GM19328 (cell line): Measurements from ENCODE around the gene DACH2.

Experiments
- ATAC-seq: cut with Tn5 transposase; IDR thresholded peaks from one replicate; pipeline ENCODE4 v1.9.1; 2021; ENCODE audit warnings: mild to moderate bottlenecking, moderate library complexity; ENCODE audit not compliant: unreplicated experiment

The DACH2 gene

GRCh38 chrX:86747091-86747490 is 598.8 kb downstream of the DACH2 start:
- ATAC-seq = no peak

GRCh38 chrX:86805241-86805640 is 657.0 kb downstream of the DACH2 start:
- ATAC-seq = no peak

GRCh38 chrX:86806786-86807185 is 658.5 kb downstream of the DACH2 start:
- ATAC-seq = no peak

GRCh38 chrX:86809651-86810050 is 661.4 kb downstream of the DACH2 start:
- no peak for ATAC-seq

- ATAC-seq = no peak
These were observed 681.5 kb downstream of the DACH2 start for GRCh38 chrX:86829786-86830185.

GRCh38 chrX:86830685-86831084 is 682.4 kb downstream of the DACH2 start:
- ATAC-seq = no peak

- no peak for ATAC-seq
These were observed 696.9 kb downstream of the DACH2 start for GRCh38 chrX:86845101-86845500.
